ENCODE results near the gene CCDC174.
"Not testable (repeated sequence)": the region's sequence is repeated elsewhere in the genome, so short reads cannot be mapped to it uniquely, and the experiment has no call there.

Gene CCDC174

GRCh38 chr3:14627815-14628214 is 23.7 kb upstream of the CCDC174 start:
- DNase-seq = no peak

GRCh38 chr3:14628406-14628805 is 23.2 kb upstream of the CCDC174 start:
- no peak for DNase-seq

- no peak for DNase-seq
Measured at GRCh38 chr3:14630404-14631100, 21.0 kb upstream of the CCDC174 start.

GRCh38 chr3:14631101-14631497 is 20.5 kb upstream of the CCDC174 start:
- no peak for DNase-seq

- no peak for DNase-seq
Measured at GRCh38 chr3:14631687-14632441, 19.7 kb upstream of the CCDC174 start.

GRCh38 chr3:14632442-14632930 is 19.1 kb upstream of the CCDC174 start:
- no peak for DNase-seq

- DNase-seq = no peak
Measured at GRCh38 chr3:14633417-14633816, 18.1 kb upstream of the CCDC174 start.

GRCh38 chr3:14633819-14634424 is 17.6 kb upstream of the CCDC174 start:
- DNase-seq = no peak

- DNase-seq = no peak
Measured at GRCh38 chr3:14634763-14635400, 16.7 kb upstream of the CCDC174 start.

GRCh38 chr3:14636496-14637087 is 15.0 kb upstream of the CCDC174 start:
- DNase-seq = no peak

- DNase-seq = no peak
Measured at GRCh38 chr3:14640157-14640562, 11.4 kb upstream of the CCDC174 start.

GRCh38 chr3:14640734-14641133 is 10.8 kb upstream of the CCDC174 start:
- no peak for DNase-seq

GRCh38 chr3:14641346-14641745 is 10.2 kb upstream of the CCDC174 start:
- no peak for DNase-seq

- DNase-seq = no peak
Measured at GRCh38 chr3:14645453-14645852, 6.1 kb upstream of the CCDC174 start.

- no peak for DNase-seq
Measured at GRCh38 chr3:14646131-14646573, 5.4 kb upstream of the CCDC174 start.

GRCh38 chr3:14646589-14647413 is 4.8 kb upstream of the CCDC174 start:
- DNase-seq = no peak

GRCh38 chr3:14647976-14648955 is 3.3 kb upstream of the CCDC174 start:
- no peak for DNase-seq

- no peak for DNase-seq
Measured at GRCh38 chr3:14649466-14649865, 2.1 kb upstream of the CCDC174 start.

GRCh38 chr3:14650193-14650592 is 1.4 kb upstream of the CCDC174 start:
- no peak for DNase-seq

- not testable (repeated sequence) for DNase-seq
Measured at GRCh38 chr3:14652360-14652907, 872 bp downstream of the CCDC174 start.
